DND-41 (cell line): ENCODE measurements around the gene STARD9.
"Not testable (repeated sequence)": the region's sequence is repeated elsewhere in the genome, so short reads cannot be mapped to it uniquely, and the experiment has no call there.

Source experiments
- EZH2 ChIP-seq: IDR thresholded peaks from 3 replicates; pipeline ENCODE4 v1.6.1; 2012; ENCODE audit warnings: borderline replicate concordance, low read depth, mild to moderate bottlenecking, moderate library complexity, low read length, inconsistent platforms; ENCODE audit not compliant: severe bottlenecking
- TF ChIP-seq, protein P1 (sequence below): IDR thresholded peaks from 2 replicates; pipeline ENCODE4 v1.5.1; 2012; ENCODE audit warnings: borderline replicate concordance, low read length, moderate library complexity, mild to moderate bottlenecking; ENCODE audit not compliant: poor library complexity, severe bottlenecking; ENCODE audit errors: extremely low read depth

DNA sequence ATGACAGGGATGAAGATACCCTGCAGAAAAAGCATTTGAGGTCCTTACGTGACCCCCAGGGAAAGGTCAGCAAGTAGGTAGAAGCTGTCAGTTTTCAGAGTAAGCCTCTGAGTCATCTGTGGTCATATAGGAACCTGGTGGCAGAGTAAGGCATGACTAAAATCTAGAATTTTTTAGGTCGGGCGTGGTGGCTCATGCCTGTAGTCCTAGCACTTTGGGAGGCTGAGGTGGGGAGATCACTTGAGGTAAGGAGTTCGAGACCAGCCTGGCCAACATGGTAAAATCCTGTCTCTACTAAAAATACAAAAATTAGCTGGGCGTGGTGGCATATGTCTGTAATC, 104.7 kb downstream of the STARD9 start:
- TF ChIP-seq, protein P1, sequence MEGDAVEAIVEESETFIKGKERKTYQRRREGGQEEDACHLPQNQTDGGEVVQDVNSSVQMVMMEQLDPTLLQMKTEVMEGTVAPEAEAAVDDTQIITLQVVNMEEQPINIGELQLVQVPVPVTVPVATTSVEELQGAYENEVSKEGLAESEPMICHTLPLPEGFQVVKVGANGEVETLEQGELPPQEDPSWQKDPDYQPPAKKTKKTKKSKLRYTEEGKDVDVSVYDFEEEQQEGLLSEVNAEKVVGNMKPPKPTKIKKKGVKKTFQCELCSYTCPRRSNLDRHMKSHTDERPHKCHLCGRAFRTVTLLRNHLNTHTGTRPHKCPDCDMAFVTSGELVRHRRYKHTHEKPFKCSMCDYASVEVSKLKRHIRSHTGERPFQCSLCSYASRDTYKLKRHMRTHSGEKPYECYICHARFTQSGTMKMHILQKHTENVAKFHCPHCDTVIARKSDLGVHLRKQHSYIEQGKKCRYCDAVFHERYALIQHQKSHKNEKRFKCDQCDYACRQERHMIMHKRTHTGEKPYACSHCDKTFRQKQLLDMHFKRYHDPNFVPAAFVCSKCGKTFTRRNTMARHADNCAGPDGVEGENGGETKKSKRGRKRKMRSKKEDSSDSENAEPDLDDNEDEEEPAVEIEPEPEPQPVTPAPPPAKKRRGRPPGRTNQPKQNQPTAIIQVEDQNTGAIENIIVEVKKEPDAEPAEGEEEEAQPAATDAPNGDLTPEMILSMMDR: not testable (repeated sequence)
- TF ChIP-seq EZH2: not testable (repeated sequence)
